Colonic mucosa (tissue), 4 donors: ENCODE data around the gene GRM3. TPM values are rescaled to one million over a fixed set of nuclear protein-coding genes. Genes with fewer than 3 reads are reported as not detected.

Source experiments
- DNase-seq: peaks from one replicate; pipeline ENCODE4 v3.0.0-alpha.2; 2020
- H3K27ac ChIP-seq: fragments of 200-600 bp; one replicate; pipeline ENCODE4 v1.8.0; 2021
- H3K27me3 ChIP-seq: fragments of 200-600 bp; one replicate; pipeline ENCODE4 v1.8.0; 2021
- H3K36me3 ChIP-seq: fragments of 200-600 bp; one replicate; pipeline ENCODE4 v1.8.0; 2021
- H3K4me1 ChIP-seq: fragments of 200-600 bp; one replicate; pipeline ENCODE4 v1.8.0; 2021; ENCODE audit warnings: mild to moderate bottlenecking
- H3K4me3 ChIP-seq: fragments of 200-600 bp; one replicate; pipeline ENCODE4 v1.8.0; 2021
- H3K9ac ChIP-seq, 2 donors: one replicate each; pipeline ENCODE4 v1.7.0; 2013; ENCODE audit warnings: control low read depth in 2 of 2, low read depth in 2 of 2, low read length in 2 of 2
- H3K9me3 ChIP-seq: fragments of 200-600 bp; one replicate; pipeline ENCODE4 v1.8.0; 2021
- CTCF ChIP-seq: fragments of 200-600 bp; IDR thresholded peaks from one replicate; pipeline ENCODE4 v1.8.0; 2022; ENCODE audit warnings: antibody characterized with exemption, mild to moderate bottlenecking
- intact Hi-C: fragments of 100-400 bp; cut with DNase I; formaldehyde crosslinking; loops from one replicate; pipeline ENCODE4 v1.14.1; 2022
- total RNA-seq, 2 donors: library from RNA; stranded (reverse); fragmentation: NEBNext Ultra II Directional in 1 of 2; extraction: Animal tissue kit (Norgen Biotek cat#: 25700) in 1 of 2; gene quantifications; one replicate each; pipeline ENCODE4 v1.2.1, GENCODE V29; 2021
- donor health status: healthy.
- donor health status: DM: no; HTN: no; CAD: no.
- donor health status: DM: no; HTN: no; CAD: no.

The GRM3 gene
- total RNA-seq, 2 donors from 2014 or later: not detected

GRCh38 chr7:86644282-86645224 lies 844 bp downstream of the GRM3 start:
- DNase-seq: no peak
- intact Hi-C loops: no loop called here

GRCh38 chr7:86645225-86645608 lies 1.5 kb downstream of the GRM3 start:
- Histone ChIP-seq H3K36me3 (no peaks in the 10 kb centered on the region), H3K27me3 (peaks cover 17% of the 10 kb centered on the region), H3K4me1 (no peaks in the 10 kb centered on the region), H3K9ac (no peak overlapping the region), H3K9me3 (no peaks in the 10 kb centered on the region), H3K4me3 (no peak overlapping the region), H3K27ac (no peak overlapping the region)
- no peak for TF ChIP-seq CTCF
- intact Hi-C loops: no loop called here
- no peak for DNase-seq

More at GRCh38 chr7:86644282-86645224, 844 bp downstream of the GRM3 start:
- Histone ChIP-seq H3K27me3 (peaks cover 17% of the 10 kb centered on the region), H3K4me3 (no peak overlapping the region), H3K36me3 (no peaks in the 10 kb centered on the region), H3K4me1 (no peaks in the 10 kb centered on the region), H3K27ac (no peak overlapping the region), H3K9me3 (no peaks in the 10 kb centered on the region), H3K9ac (no peak overlapping the region)
- no peak for TF ChIP-seq CTCF

- Histone ChIP-seq H3K27ac (no peak overlapping the region), H3K27me3 (peaks cover 17% of the 10 kb centered on the region), H3K36me3 (no peaks in the 10 kb centered on the region), H3K9ac (no peak overlapping the region), H3K4me3 (no peak overlapping the region), H3K4me1 (no peaks in the 10 kb centered on the region), H3K9me3 (no peaks in the 10 kb centered on the region)
- TF ChIP-seq CTCF: no peak
- DNase-seq: no peak
- intact Hi-C loops: no loop called here
These were observed 2.1 kb downstream of the GRM3 start for GRCh38 chr7:86645676-86646276.

- DNase-seq: no peak
- Histone ChIP-seq H3K9me3 (no peaks in the 10 kb centered on the region), H3K4me1 (no peaks in the 10 kb centered on the region), H3K27me3 (peaks cover 17% of the 10 kb centered on the region), H3K36me3 (no peaks in the 10 kb centered on the region), H3K9ac (no peak overlapping the region), H3K4me3 (no peak overlapping the region), H3K27ac (no peak overlapping the region)
- intact Hi-C loops: no loop called here
- no peak for TF ChIP-seq CTCF
These were observed 3.8 kb downstream of the GRM3 start for GRCh38 chr7:86647385-86648094.

- Histone ChIP-seq H3K9me3 (no peaks in the 10 kb centered on the region), H3K27ac (no peak overlapping the region), H3K9ac (no peak overlapping the region), H3K27me3 (peaks cover 17% of the 10 kb centered on the region), H3K36me3 (no peaks in the 10 kb centered on the region), H3K4me1 (no peaks in the 10 kb centered on the region), H3K4me3 (no peak overlapping the region)
- no peak for DNase-seq
- TF ChIP-seq CTCF: no peak
- intact Hi-C loops: no loop called here
These were observed 4.5 kb downstream of the GRM3 start for GRCh38 chr7:86648169-86648568.
